HG02973 (cell line): ENCODE measurements around the gene INSIG2.
"Not testable (repeated sequence)": the region's sequence is repeated elsewhere in the genome, so short reads cannot be mapped to it uniquely, and the experiment has no call there.

Experiments
- ATAC-seq: cut with Tn5 transposase; IDR thresholded peaks from one replicate; pipeline ENCODE4 v1.9.1; 2021; ENCODE audit warnings: moderate library complexity; ENCODE audit not compliant: unreplicated experiment

The INSIG2 gene

GRCh38 chr2:118059919-118060478, 28.3 kb upstream of the INSIG2 start:
- no peak for ATAC-seq

- peak; percentile 79 for ATAC-seq
Observed at GRCh38 chr2:118061135-118061955, 26.9 kb upstream of the INSIG2 start.

GRCh38 chr2:118062048-118062447, 26.2 kb upstream of the INSIG2 start:
- ATAC-seq: no peak

GRCh38 chr2:118062669-118063068, 25.6 kb upstream of the INSIG2 start:
- no peak for ATAC-seq

GRCh38 chr2:118065015-118065706, 23.1 kb upstream of the INSIG2 start:
- ATAC-seq: no peak

GRCh38 chr2:118065921-118066511, 22.3 kb upstream of the INSIG2 start:
- ATAC-seq: no peak

- no peak for ATAC-seq
Observed at GRCh38 chr2:118077636-118078247, 10.5 kb upstream of the INSIG2 start.

GRCh38 chr2:118078734-118079133, 9.5 kb upstream of the INSIG2 start:
- no peak for ATAC-seq

GRCh38 chr2:118084491-118085089, 3.7 kb upstream of the INSIG2 start:
- ATAC-seq: no peak

- no peak for ATAC-seq
Observed at GRCh38 chr2:118085173-118086023, 2.9 kb upstream of the INSIG2 start.

- no peak for ATAC-seq
Observed at GRCh38 chr2:118086024-118086633, 2.1 kb upstream of the INSIG2 start.

- peak; percentile 45 for ATAC-seq
Observed at GRCh38 chr2:118089139-118089800, 999 bp downstream of the INSIG2 start.

- no peak for ATAC-seq
Observed at GRCh38 chr2:118090387-118091139, 2.3 kb downstream of the INSIG2 start.

- ATAC-seq: no peak
Observed at GRCh38 chr2:118091140-118091478, 2.8 kb downstream of the INSIG2 start.

- ATAC-seq: no peak
Observed at GRCh38 chr2:118091631-118092030, 3.4 kb downstream of the INSIG2 start.

GRCh38 chr2:118094102-118094501, 5.8 kb downstream of the INSIG2 start:
- ATAC-seq: not testable (repeated sequence)

GRCh38 chr2:118094503-118094902, 6.2 kb downstream of the INSIG2 start:
- ATAC-seq: no peak

- ATAC-seq: no peak
Observed at GRCh38 chr2:118095610-118096009, 7.3 kb downstream of the INSIG2 start.
